NCI-H446 (cell line): Measurements from ENCODE around the gene CAMKMT.
"Not testable (repeated sequence)": the region's sequence is repeated elsewhere in the genome, so short reads cannot be mapped to it uniquely, and the experiment has no call there.

Source experiments
- DNase-seq, 2 experiments: peaks; one replicate each; lab custom pipeline; 2025; lab: John Stamatoyannopoulos, UW

Gene CAMKMT

GRCh38 chr2:44360749-44361329, 908 bp upstream of the CAMKMT start:
- DNase-seq: no peak

GRCh38 chr2:44362207-44363015, 664 bp downstream of the CAMKMT start:
- no peak for DNase-seq

- DNase-seq: no peak
Observed at GRCh38 chr2:44364604-44365003, 2.9 kb downstream of the CAMKMT start.

- DNase-seq: no peak
Observed at GRCh38 chr2:44367591-44367990, 5.8 kb downstream of the CAMKMT start.

- DNase-seq: no peak
Observed at GRCh38 chr2:44369392-44369791, 7.6 kb downstream of the CAMKMT start.

- no peak for DNase-seq
Observed at GRCh38 chr2:44371445-44371844, 9.7 kb downstream of the CAMKMT start.

GRCh38 chr2:44372246-44372645, 10.5 kb downstream of the CAMKMT start:
- DNase-seq: no peak

- no peak for DNase-seq
Observed at GRCh38 chr2:44377486-44377885, 15.7 kb downstream of the CAMKMT start.

- DNase-seq: not testable (repeated sequence)
Observed at GRCh38 chr2:44385226-44385625, 23.5 kb downstream of the CAMKMT start.

GRCh38 chr2:44388877-44389276, 27.1 kb downstream of the CAMKMT start:
- DNase-seq: no peak

GRCh38 chr2:44389895-44390294, 28.1 kb downstream of the CAMKMT start:
- DNase-seq: no peak

GRCh38 chr2:44392338-44392943, 30.7 kb downstream of the CAMKMT start:
- peak; percentile 10 to 60 for DNase-seq

- DNase-seq: no peak
Observed at GRCh38 chr2:44397447-44398175, 35.9 kb downstream of the CAMKMT start.

- no peak for DNase-seq
Observed at GRCh38 chr2:44398243-44398897, 36.6 kb downstream of the CAMKMT start.

- DNase-seq: no peak
Observed at GRCh38 chr2:44420725-44421124, 59.0 kb downstream of the CAMKMT start.

GRCh38 chr2:44424211-44424610, 62.5 kb downstream of the CAMKMT start:
- no peak for DNase-seq

GRCh38 chr2:44429034-44429433, 67.3 kb downstream of the CAMKMT start:
- DNase-seq: no peak

- DNase-seq: no peak
Observed at GRCh38 chr2:44430342-44430741, 68.6 kb downstream of the CAMKMT start.

- DNase-seq: no peak
Observed at GRCh38 chr2:44433895-44434294, 72.1 kb downstream of the CAMKMT start.

- no peak for DNase-seq
Observed at GRCh38 chr2:44441200-44441599, 79.5 kb downstream of the CAMKMT start.

- DNase-seq: no peak
Observed at GRCh38 chr2:44442019-44442418, 80.3 kb downstream of the CAMKMT start.

- no peak for DNase-seq
Observed at GRCh38 chr2:44443517-44443916, 81.8 kb downstream of the CAMKMT start.
